Kidney (tissue), 14 donors: ENCODE data around the gene RPTOR. TPM values are rescaled to one million over a fixed set of nuclear protein-coding genes. Genes with fewer than 3 reads are reported as not detected.

ENCODE experiments used
- DNase-seq, 5 donors: peaks; one replicate each; pipeline ENCODE4 v3.0.0-alpha.2; 2013 to 2020
- FAIRE-seq: peaks from 2 replicates; lab custom pipeline; 2012; peaks lifted over from hg19 to GRCh38; lab: Jason Lieb, UNC
- H3K27ac ChIP-seq, 2 donors: one replicate each; pipeline ENCODE4 v1.7.0; 2013; ENCODE audit warnings: low read depth in 2 of 2, low read length in 2 of 2, inconsistent platforms in 1 of 2
- H3K27me3 ChIP-seq: one replicate; pipeline ENCODE4 v1.7.1; 2013; ENCODE audit warnings: low read length, inconsistent platforms; ENCODE audit not compliant: control insufficient read depth, insufficient read depth
- H3K36me3 ChIP-seq, 3 donors: one replicate each; pipeline versions ENCODE4 v1.7.0 to v1.7.1; 2013; ENCODE audit warnings: low read length in 3 of 3, control low read depth in 1 of 3, inconsistent platforms in 1 of 3; ENCODE audit not compliant: insufficient read depth in 3 of 3, control insufficient read depth in 2 of 3
- H3K4me1 ChIP-seq, 3 donors: one replicate each; pipeline versions ENCODE4 v1.7.0 to v1.7.1; 2013; ENCODE audit warnings: low read length in 3 of 3, inconsistent platforms in 1 of 3, low read depth in 1 of 3; ENCODE audit not compliant: control insufficient read depth in 2 of 3, insufficient read depth in 2 of 3
- H3K4me3 ChIP-seq, 3 donors: one replicate each; pipeline versions ENCODE4 v1.7.0 to v1.8.1; 2013; ENCODE audit warnings: low read length in 3 of 3, control low read depth in 1 of 3, inconsistent platforms in 1 of 3
- H3K9ac ChIP-seq, 3 donors: one replicate each; pipeline versions ENCODE4 v1.7.0 to v1.7.1; 2013; ENCODE audit warnings: low read length in 3 of 3, control low read depth in 1 of 3, inconsistent platforms in 1 of 3
- H3K9me3 ChIP-seq, 3 donors: one replicate each; pipeline versions ENCODE4 v1.7.0 to v1.7.1; 2013; ENCODE audit warnings: low read length in 3 of 3, control low read depth in 1 of 3, inconsistent platforms in 1 of 3; ENCODE audit not compliant: control insufficient read depth in 2 of 3, insufficient read depth in 1 of 3
- CTCF ChIP-seq: IDR thresholded peaks from 3 replicates; pipeline ENCODE4 v1.5.1; 2012; ENCODE audit warnings: mild to moderate bottlenecking, moderate library complexity, borderline replicate concordance; ENCODE audit not compliant: insufficient read depth; ENCODE audit errors: extremely low read depth
- intact Hi-C: fragments of 100-400 bp; cut with DNase I; formaldehyde crosslinking; loops from one replicate; pipeline ENCODE4 v1.11.1; 2022
- polyA plus RNA-seq: library from polyadenylated mRNA; stranded (reverse); fragments of 350-450 nt; fragmentation: Illumina TruSeq; extraction: RNeasy Lipid Tissue Mini Kit (QIAGEN cat#74804); gene quantifications from one replicate; pipeline ENCODE4 v1.2.3, GENCODE V29; 2014; ENCODE audit warnings: low read depth, low replicate concordance; ENCODE audit not compliant: insufficient read depth
- total RNA-seq: library from RNA; stranded (reverse); fragmentation: NEBNext Ultra II Directional; extraction: Animal tissue kit (Norgen Biotek cat#: 25700); gene quantifications from one replicate; pipeline ENCODE4 v1.2.1, GENCODE V29; 2021
- donor health status: control.
- donor health status: control.
- donor health status: control.
- donor health status: control.
- donor health status: control.
- donor health status: DM: yes; HTN: yes; CAD: no.
- donor health status: Normal renal cell carcinoma (clear cell type).

RPTOR gene
- total and polyA plus RNA-seq, 2 donors from 2014 or later = 5.5 to 37.6 TPM

GRCh38 chr17:80969674-80970043, 425.0 kb downstream of the RPTOR start:
- Histone ChIP-seq H3K36me3 (no peaks in the 10 kb centered on the region), H3K27ac (no peak overlapping the region), H3K9me3 (no peaks in the 10 kb centered on the region), H3K4me3 (no peak overlapping the region), H3K9ac (no peak overlapping the region), H3K4me1 (peaks cover 0 to 5% (median 0%) of the 10 kb centered on the region in 3 donors), H3K27me3 (no peaks in the 10 kb centered on the region)
- no peak for TF ChIP-seq CTCF
- FAIRE-seq = no peak
- intact Hi-C loops = loop anchor here (10.0 kb wide), 1 partner anchor 545 kb away; no protein-coding TSS in a partner anchor
- peak in 1 of 5 donors; percentile 54 for DNase-seq

- H3K9ac ChIP-seq = no peak overlapping the region
- H3K4me3 ChIP-seq = no peak overlapping the region
- H3K9me3 ChIP-seq = no peaks in the 10 kb centered on the region
- DNase-seq (peak in 4 of 5 donors; percentile 68 to 75 (median 74)), FAIRE-seq (no peak)
- no peaks in the 10 kb centered on the region for H3K27me3 ChIP-seq
- H3K27ac ChIP-seq = no peak overlapping the region
- H3K4me1 ChIP-seq = peaks cover 0 to 5% (median 0%) of the 10 kb centered on the region in 3 donors
- TF ChIP-seq CTCF = peak; percentile 33
- no peaks in the 10 kb centered on the region for H3K36me3 ChIP-seq
- intact Hi-C loops = no loop called here
Measured at GRCh38 chr17:80970044-80970761, 425.6 kb downstream of the RPTOR start.

GRCh38 chr17:80970762-80971703, 426.4 kb downstream of the RPTOR start:
- intact Hi-C loops = no loop called here
- H3K36me3 ChIP-seq = no peaks in the 10 kb centered on the region
- no peak for TF ChIP-seq CTCF
- H3K9ac ChIP-seq = no peak overlapping the region
- H3K9me3 ChIP-seq = no peaks in the 10 kb centered on the region
- no peak overlapping the region for H3K27ac ChIP-seq
- peaks cover 0 to 5% (median 0%) of the 10 kb centered on the region in 3 donors for H3K4me1 ChIP-seq
- no peak overlapping the region for H3K4me3 ChIP-seq
- FAIRE-seq = no peak
- DNase-seq = no peak
- H3K27me3 ChIP-seq = no peaks in the 10 kb centered on the region
